ENCODE results near the gene FCN2. TPM values are rescaled to one million over a fixed set of nuclear protein-coding genes. Genes with fewer than 3 reads are reported as not detected.

The FCN2 gene
- total RNA-seq, 1 donor from 2014 or later = 0.39 TPM

DNA sequence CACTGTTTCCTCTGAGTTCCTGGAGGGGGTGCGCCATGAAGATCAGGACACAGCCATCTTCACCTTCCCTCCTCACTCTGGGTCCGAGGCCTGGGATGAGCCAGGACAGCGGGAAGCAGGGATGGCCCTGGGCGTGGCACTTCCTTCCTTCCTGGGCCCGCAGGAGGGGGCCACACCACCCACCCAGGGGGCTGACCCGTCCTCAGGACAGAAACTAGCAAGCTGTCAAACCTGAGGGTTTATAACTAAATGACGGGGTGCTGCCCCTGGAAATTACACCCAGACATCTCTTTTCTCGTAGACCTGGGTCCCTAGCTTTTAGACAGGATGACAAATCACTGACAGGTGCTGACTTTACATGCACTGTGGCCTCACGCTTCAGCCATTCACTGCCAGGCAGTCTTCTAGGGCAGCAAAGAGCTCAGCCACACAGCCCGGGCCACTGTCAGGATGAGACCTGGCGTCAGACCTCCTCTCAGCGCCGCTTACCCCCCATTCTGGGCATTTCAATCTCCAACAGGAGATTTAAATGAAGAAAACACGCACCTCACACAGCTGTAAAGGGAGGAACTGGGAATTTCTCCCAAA lies 8.1 kb downstream of the FCN2 start:
- no peak for DNase-seq

DNA sequence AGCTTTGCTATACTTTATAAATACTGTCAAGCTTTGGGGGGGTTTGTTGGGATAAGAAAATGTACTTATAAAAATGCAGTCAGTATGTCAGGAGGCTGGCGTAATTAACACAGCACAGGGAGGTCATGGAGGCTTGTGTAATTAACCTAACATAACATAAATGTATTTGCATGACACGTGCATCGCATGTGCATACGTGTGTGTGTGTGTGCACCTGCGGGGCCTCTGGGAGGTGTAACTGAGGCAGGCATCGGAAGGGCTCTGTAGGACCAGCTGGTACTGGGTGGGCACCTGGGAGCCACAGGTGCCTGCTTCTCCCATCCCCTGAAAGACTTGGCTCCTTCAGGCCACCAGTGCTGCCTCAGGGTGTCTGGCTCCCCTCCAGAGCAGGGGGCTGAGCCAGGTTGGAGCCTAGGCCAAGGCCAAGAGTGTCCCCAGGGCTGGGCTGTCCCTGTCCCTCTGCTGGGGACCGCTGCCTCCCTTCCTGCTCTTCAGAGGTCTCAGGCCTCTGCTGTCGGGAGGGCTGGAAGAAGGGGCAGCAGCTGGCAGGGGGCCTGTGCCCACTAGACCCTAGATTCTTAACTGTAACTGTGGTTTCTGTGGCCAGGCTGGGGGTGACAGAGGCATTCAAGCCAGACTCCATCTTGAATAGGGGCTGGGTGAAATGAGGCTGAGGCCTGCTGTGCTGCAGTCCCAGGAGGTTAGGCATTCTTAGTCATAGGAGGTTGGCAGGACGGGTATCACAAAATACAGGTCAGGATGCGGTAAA lies 9.0 kb downstream of the FCN2 start:
- no peak for DNase-seq

DNA sequence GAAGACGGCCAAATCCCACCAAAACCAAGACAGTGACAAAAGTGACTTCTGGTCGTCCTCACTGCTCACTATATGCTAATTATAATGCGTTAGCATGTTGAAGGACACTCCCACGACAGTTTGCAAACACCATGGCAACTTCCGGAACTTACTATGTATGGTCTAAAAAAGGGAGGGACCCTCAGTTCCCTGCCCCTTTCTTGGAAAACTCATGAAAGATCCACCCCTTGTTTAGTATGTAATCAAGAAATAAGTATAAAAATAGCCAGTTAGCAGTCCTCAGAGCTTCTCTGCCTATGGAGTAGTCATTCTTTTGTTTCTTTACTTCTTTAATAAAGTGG lies 9.5 kb downstream of the FCN2 start:
- no peak for DNase-seq

DNA sequence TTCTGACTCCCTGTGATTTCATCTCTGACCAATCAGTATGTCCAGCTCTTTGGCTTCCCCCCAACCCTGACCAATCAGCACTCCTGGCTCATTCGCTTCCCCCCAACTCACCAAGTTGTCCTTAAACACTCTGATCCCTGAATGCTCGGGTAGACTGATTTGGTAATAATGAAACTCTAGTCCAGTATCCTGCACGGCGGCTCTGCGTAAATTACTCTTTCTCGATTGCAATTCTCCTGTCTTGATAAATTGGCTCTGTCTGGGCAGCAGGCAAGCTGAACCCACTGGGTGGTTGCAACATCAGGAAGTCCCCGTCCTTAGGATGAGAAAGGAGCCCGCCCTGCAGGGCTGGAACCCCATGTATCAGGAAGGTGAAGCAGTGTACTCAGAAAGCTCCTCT lies 10.4 kb downstream of the FCN2 start:
- DNase-seq = no peak

DNA sequence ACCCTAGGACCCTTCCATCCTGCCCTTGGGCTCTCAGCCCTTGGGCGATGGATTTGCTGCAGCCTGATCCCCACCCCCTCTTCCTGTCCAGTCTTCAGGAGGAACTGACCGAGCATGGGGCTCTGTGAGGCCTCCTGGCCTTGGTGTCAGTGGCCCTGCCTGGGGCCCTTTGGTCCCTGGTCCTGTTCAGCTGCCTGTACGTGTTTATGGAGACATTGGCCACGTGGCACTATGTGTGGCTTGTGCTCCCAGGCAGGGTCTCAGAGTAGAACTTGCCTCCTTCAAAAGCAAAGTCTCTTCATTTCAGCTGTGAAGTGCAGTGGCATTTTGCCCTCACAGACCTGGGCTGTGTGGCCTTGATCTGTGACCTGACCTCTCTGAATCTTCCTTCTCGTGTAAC lies 11.1 kb downstream of the FCN2 start:
- DNase-seq = no peak

- no peak for DNase-seq
Measured at GRCh38 chr9:134892221-134892620, 11.6 kb downstream of the FCN2 start.

- DNase-seq = no peak
Measured at GRCh38 chr9:134892820-134893420, 12.3 kb downstream of the FCN2 start.

DNA sequence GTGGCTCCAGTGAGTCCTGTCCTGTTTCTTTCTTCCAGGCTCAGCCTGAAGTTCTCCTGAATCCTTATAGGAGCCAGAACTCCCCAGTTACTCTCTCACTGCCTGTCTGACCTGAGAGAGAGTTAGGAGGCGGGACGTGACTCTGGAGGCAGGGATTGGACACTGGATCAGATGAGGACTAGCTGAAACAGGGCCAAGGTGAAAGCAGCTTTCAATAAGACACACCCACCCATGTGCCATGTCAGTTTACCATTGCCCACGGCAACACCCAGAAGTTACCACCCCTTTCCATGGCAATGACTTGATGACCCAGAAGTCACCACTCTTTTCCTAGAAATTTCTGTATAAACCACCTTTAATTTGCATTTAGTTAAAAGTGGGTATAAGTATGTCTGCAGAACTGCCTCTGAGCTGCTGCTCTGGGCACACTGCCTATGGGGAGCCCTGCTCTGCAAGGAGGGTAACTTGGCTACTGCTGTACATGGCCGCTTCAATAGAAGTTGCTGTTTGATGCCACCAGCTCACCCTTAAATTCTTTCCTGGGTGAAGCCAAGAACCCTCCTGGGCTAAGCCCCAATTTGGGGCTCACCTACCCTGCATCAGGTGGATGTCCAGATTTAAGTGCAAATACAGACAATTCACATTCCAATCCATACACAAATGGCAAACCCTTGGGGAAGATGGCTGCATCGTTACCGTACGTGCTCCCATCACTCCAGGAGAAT lies 13.7 kb downstream of the FCN2 start:
- no peak for DNase-seq

DNA sequence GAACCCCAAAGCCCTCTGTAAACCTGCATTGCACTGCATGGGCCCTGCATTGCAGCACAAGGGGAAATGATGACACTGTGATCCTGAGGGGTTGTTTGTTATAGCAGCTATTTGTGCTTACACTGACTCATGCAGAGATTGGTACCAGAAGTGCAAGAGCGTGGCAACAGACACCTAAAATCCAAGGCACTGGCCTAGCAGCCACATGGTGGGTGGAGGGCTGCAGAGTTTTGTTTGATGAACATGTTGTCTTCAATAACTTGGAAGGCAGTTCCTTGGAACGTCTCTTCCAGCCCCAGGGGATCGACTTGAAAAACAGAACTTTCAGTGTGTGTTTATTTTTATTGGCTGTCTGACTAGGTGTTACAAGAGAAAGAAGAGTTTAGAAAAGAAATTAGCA lies 14.5 kb downstream of the FCN2 start:
- DNase-seq = no peak

DNA sequence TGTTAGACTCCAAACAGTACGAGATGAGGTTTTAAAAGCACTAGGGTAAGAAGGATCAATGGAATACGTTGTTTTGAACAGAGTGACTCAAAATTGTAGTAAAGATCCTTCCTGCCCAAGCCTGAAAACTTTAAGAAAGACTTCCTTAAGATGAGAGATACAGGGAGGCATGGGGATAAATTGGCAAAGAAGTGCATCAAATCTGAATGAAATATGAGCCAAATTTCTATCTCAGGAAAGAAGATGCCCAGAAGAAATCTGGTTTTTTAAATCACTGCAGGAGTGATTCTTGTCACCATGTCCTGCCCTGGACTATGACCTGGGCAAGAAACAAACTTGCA lies 14.9 kb downstream of the FCN2 start:
- no peak for DNase-seq

DNA sequence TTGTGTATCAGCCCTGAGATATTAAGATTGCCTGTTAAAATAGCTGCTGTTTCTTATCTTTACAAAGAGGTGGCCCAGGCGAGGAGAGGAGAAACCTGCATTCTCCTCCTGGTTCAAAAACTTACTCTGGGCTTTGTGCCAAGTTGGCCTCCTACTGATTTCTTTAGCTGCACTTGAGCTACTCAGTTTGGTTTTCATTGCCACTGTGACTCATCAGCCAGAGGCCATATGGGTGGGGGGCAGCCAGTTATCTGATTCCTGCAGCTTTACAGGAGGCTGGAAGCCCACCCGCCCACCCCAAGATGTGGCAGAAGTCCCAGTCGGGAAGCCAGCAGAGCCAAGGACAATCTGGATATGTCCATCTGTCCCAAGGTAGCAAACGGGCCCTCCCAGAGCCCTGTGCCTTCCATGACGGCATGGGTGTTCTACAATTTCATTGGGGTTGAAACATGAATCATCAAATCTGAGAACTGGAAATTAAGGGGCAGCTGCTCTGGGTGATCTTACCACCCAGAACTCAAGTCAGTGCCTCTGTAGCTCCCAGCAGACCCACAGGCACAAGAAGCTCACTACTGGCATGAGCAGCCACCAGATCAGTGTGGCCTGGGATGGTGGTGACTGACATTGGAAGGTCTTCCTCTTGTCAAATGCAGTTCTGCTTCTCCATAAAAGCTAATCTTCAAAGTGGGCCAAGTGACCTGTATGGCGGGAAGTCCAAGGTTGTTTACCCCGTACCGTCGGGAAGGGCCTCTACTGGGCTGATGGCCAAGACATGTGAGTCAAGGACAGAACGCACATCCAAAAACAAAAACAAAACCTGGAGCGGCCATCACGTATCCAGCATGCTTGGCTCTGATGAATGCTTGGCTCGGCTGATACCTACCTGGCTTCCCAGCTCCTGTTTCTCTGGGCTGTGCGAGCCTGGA lies 15.6 kb downstream of the FCN2 start:
- DNase-seq = peak; percentile 24

GRCh38 chr9:134896834-134897583 lies 16.4 kb downstream of the FCN2 start:
- no peak for DNase-seq

GRCh38 chr9:134897584-134898170 lies 17.1 kb downstream of the FCN2 start:
- peak; percentile 12 for DNase-seq

GRCh38 chr9:134898319-134898718 lies 17.7 kb downstream of the FCN2 start:
- DNase-seq = no peak

DNA sequence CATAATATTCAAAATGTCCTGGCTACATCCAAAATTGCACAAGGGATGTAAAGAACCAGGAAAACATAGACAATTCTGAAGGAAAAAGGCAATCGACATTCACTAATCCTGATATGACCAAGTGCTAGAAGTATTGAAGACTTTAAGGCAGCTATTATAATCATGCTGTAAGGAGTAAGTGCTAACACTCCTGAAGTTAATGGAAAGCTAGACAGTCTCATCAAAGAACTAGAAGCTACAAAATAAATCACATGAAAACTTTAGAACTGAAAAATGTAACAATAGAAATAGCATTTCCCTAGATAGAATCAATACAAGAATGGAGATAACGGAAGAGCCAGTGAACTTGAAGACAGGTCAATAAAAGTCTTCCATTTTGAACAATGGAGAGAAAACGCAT lies 18.6 kb downstream of the FCN2 start:
- no peak for DNase-seq

GRCh38 chr9:134899818-134900217 lies 19.2 kb downstream of the FCN2 start:
- no peak for DNase-seq

- peak; percentile 17 for DNase-seq
Measured at GRCh38 chr9:134902936-134903335, 22.3 kb downstream of the FCN2 start.

DNA sequence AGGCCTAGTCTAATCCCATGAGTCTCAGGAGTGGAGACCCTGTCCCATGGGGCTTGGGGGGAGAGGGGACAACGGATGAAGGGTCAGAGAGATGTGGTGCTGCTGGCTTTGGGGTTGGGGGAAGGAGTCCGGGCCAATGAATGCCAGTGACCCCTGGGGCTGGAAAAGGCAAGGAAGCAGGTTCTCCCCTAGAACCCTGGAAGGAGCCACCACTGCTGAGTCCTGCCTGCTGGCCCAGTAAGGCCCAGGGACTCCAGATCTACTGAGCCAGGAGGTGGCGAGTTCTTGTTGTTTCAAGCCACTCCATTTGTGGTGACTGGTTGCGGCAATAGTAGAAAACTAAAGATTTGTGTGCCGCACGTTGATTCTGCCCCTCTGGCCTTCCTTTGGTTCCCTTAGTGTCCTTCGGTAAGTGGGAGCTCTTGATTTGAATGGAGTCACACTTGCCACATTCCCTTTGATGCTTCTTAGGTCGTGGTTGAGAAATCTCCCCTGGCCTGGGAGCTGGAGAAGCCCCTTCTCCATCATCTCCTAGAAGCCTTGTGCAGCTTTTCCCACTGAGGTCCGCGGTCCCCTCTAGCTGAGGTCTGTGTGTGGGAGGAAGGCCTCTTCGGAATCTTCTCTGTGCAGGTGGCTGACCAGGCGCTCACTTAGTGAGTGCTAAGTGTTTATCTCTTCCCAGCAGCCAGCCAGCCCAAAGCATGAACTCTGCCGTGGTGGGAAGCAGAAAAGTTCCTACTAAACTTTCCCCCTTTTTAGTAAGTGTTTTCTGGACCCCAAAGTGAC lies 28.1 kb downstream of the FCN2 start:
- no peak for DNase-seq

GRCh38 chr9:134909511-134910481 lies 29.2 kb downstream of the FCN2 start:
- no peak for DNase-seq
